NCI-H2107 treated with DMSO at 0.1 percent for 48 hours (cell line): Measurements from ENCODE around the gene GRM5.

Experiments
- DNase-seq: peaks from one replicate; lab custom pipeline; 2025; ENCODE audit not compliant: unreplicated experiment; lab: John Stamatoyannopoulos, UW

Gene GRM5

GRCh38 chr11:88623531-88623930, 442.3 kb downstream of the GRM5 start:
- DNase-seq, result no peak

GRCh38 chr11:88620568-88621130, 445.1 kb downstream of the GRM5 start:
- DNase-seq, result no peak

GRCh38 chr11:88619656-88620385, 446.0 kb downstream of the GRM5 start:
- no peak for DNase-seq

- no peak for DNase-seq
These were observed 446.7 kb downstream of the GRM5 start for GRCh38 chr11:88619071-88619425.

GRCh38 chr11:88618327-88619070, 447.3 kb downstream of the GRM5 start:
- no peak for DNase-seq

GRCh38 chr11:88617226-88617625, 448.6 kb downstream of the GRM5 start:
- DNase-seq, result no peak

- DNase-seq, result no peak
These were observed 461.5 kb downstream of the GRM5 start for GRCh38 chr11:88604260-88604659.

GRCh38 chr11:88603091-88603867, 462.5 kb downstream of the GRM5 start:
- no peak for DNase-seq

GRCh38 chr11:88597387-88597786, 468.4 kb downstream of the GRM5 start:
- no peak for DNase-seq

GRCh38 chr11:88596786-88597185, 469.0 kb downstream of the GRM5 start:
- no peak for DNase-seq

GRCh38 chr11:88594274-88594950, 471.4 kb downstream of the GRM5 start:
- no peak for DNase-seq

- DNase-seq, result no peak
These were observed 475.4 kb downstream of the GRM5 start for GRCh38 chr11:88590361-88590760.

- no peak for DNase-seq
These were observed 482.5 kb downstream of the GRM5 start for GRCh38 chr11:88583251-88583650.

- DNase-seq, result no peak
These were observed 486.3 kb downstream of the GRM5 start for GRCh38 chr11:88579466-88579865.

- no peak for DNase-seq
These were observed 489.0 kb downstream of the GRM5 start for GRCh38 chr11:88576741-88577140.

- DNase-seq, result no peak
These were observed 489.9 kb downstream of the GRM5 start for GRCh38 chr11:88575916-88576315.

GRCh38 chr11:88569342-88569741, 496.4 kb downstream of the GRM5 start:
- no peak for DNase-seq

- no peak for DNase-seq
These were observed 510.0 kb downstream of the GRM5 start for GRCh38 chr11:88555829-88556202.

GRCh38 chr11:88555018-88555828, 510.6 kb downstream of the GRM5 start:
- no peak for DNase-seq

GRCh38 chr11:88553204-88553603, 512.6 kb downstream of the GRM5 start:
- DNase-seq, result no peak
